Measurements from ENCODE around the gene CDON. TPM values are rescaled to one million over a fixed set of nuclear protein-coding genes. Genes with fewer than 3 reads are reported as not detected.

CDON gene
- total and polyA plus RNA-seq, 2 of the 13 experiments (the other 11 are each of a cell fraction or from before 2014, with no cell fraction given), result 9.6 to 12.8 TPM

GRCh38 chr11:125945011-125945796 lies 117.5 kb downstream of the CDON start:
- DNase-seq (ENCODE audit: low spot score), result no peak
- H3K9me3 ChIP-seq (ENCODE audit: low read length), result no peaks in the 10 kb centered on the region
- ChIA-PET POLR2A (interaction anchor here (1.4 kb wide), 1 partner anchor 242 kb away, joined by 4 read pairs; no protein-coding TSS in a partner anchor), CTCF (ENCODE audit: low intra/inter-chr PET ratio, low total read pairs) (no interaction called here)
- peaks cover 0 to 3% of the 10 kb centered on the region in 2 experiments; a peak in 1 of 5 replicates for H3K27me3 ChIP-seq (ENCODE audit: control insufficient read depth in 1 of 2, insufficient read depth in 2 of 2, low read length in 2 of 2)
- no peaks in the 10 kb centered on the region for H3K79me2 ChIP-seq (ENCODE audit: insufficient read depth, low read length)
- H3K4me2 ChIP-seq (ENCODE audit: low read depth, low read length), result peak overlapping the region; percentile 56
- 28% methylated on average over 14 of the region's 15 CpGs for WGBS (ENCODE audit: low lambda C conversion rate)
- no peak overlapping the region for H2AFZ ChIP-seq (ENCODE audit: low read length)
- in situ Hi-C loops (cut with HindIII; ENCODE audit: extremely low pct_ligation_motif_present, low pct_unique_long_range_greater_than_20kb) (no loop called here), intact Hi-C loops (cut with micrococcal nuclease; ENCODE audit: unreplicated experiment) (no loop called here)
- H3K27ac ChIP-seq (ENCODE audit: extremely low read length, insufficient read depth, low read length), result no peak overlapping the region
- TF ChIP-seq DMTF1 (CRISPR knock-in tag; IDR thresholded peaks at IDR 0.05) (no peak), CEBPG (CRISPR knock-in tag; IDR thresholded peaks at IDR 0.05) (no peak), ZNF275 (CRISPR knock-in tag; IDR thresholded peaks at IDR 0.05; ENCODE audit: borderline replicate concordance) (no peak), MLLT10 (CRISPR knock-in tag; IDR thresholded peaks at IDR 0.05) (no peak), ZBTB33 (CRISPR knock-in tag; IDR thresholded peaks at IDR 0.05) (no peak), ZFP82 (CRISPR knock-in tag; IDR thresholded peaks at IDR 0.05; ENCODE audit: borderline replicate concordance) (no peak), SOX5 (CRISPR knock-in tag; IDR thresholded peaks at IDR 0.05; ENCODE audit: borderline replicate concordance) (no peak), ZNF224 (CRISPR knock-in tag; IDR thresholded peaks at IDR 0.05) (no peak), MAX (IDR thresholded peaks at IDR 0.05) (no peak), SRSF4 (IDR thresholded peaks at IDR 0.05; ENCODE audit: low read depth, low read length, poor library complexity, severe bottlenecking) (no peak), AFF4 (CRISPR knock-in tag; IDR thresholded peaks at IDR 0.05) (no peak), MAFG (CRISPR knock-in tag; IDR thresholded peaks at IDR 0.05) (no peak)
- no TSS peak for BruUV-seq (replicated peaks)
- peak overlapping the region in 1 of 3 experiments; percentile 41; a peak in 1 of 6 replicates for H3K4me3 ChIP-seq (replicated peaks in 1 of 3; ENCODE audit: insufficient read depth in 1 of 3, low read depth in 2 of 3, low read length in 3 of 3)
- peaks cover 68% of the 10 kb centered on the region for H3K4me1 ChIP-seq (ENCODE audit: insufficient read depth, low read length)
- FAIRE-seq, result no peak
- no peaks in the 10 kb centered on the region for H3K36me3 ChIP-seq (replicated peaks in 1 of 2; ENCODE audit: control insufficient read depth in 1 of 2, insufficient read depth in 2 of 2, low read length in 2 of 2)
- no peak overlapping the region for H3K9ac ChIP-seq (ENCODE audit: insufficient read depth, low read depth, low read length)
- no peaks in the 10 kb centered on the region for H4K20me1 ChIP-seq (ENCODE audit: insufficient read depth, low read length)
- ATAC-seq, result no peak

Data from HepG2 (cell line).